Ishikawa (cell line): Measurements from ENCODE around the gene SYP.

Source experiments
- CEBPB ChIP-seq: IDR thresholded peaks from 2 replicates; pipeline ENCODE4 v1.6.1; 2012
- CREB1 ChIP-seq: IDR thresholded peaks from 2 replicates; pipeline ENCODE4 v1.6.1; 2012; ENCODE audit warnings: low read depth
- EGR1 ChIP-seq: IDR thresholded peaks from 2 replicates; pipeline ENCODE4 v1.6.1; 2012
- EP300 ChIP-seq: IDR thresholded peaks from 2 replicates; pipeline ENCODE4 v1.6.1; 2012; ENCODE audit warnings: borderline replicate concordance
- FOXM1 ChIP-seq: IDR thresholded peaks from 2 replicates; pipeline ENCODE4 v1.6.1; 2012; ENCODE audit warnings: low read depth, borderline replicate concordance
- MAX ChIP-seq: IDR thresholded peaks from 2 replicates; pipeline ENCODE4 v1.6.1; 2012
- NFIC ChIP-seq: IDR thresholded peaks from 2 replicates; pipeline ENCODE4 v1.6.1; 2012
- RAD21 ChIP-seq: IDR thresholded peaks from 2 replicates; pipeline ENCODE4 v1.6.1; 2012; ENCODE audit warnings: low read depth
- REST ChIP-seq: IDR thresholded peaks from 2 replicates; pipeline ENCODE4 v1.6.1; 2012; ENCODE audit warnings: low read depth, mild to moderate bottlenecking
- TAF1 ChIP-seq: IDR thresholded peaks from 2 replicates; pipeline ENCODE4 v1.6.1; 2012; ENCODE audit warnings: low read depth, mild to moderate bottlenecking
- TCF12 ChIP-seq: IDR thresholded peaks from 2 replicates; pipeline ENCODE4 v1.6.1; 2012; ENCODE audit warnings: low read depth
- TEAD4 ChIP-seq: IDR thresholded peaks from 2 replicates; pipeline ENCODE4 v1.6.1; 2012
- USF1 ChIP-seq: IDR thresholded peaks from 2 replicates; pipeline ENCODE4 v1.6.1; 2012
- YY1 ChIP-seq: IDR thresholded peaks from 2 replicates; pipeline ENCODE4 v1.6.1; 2012; ENCODE audit warnings: low read depth
- ZBTB7A ChIP-seq: IDR thresholded peaks from 2 replicates; pipeline ENCODE4 v1.6.1; 2012; ENCODE audit warnings: low read depth

SYP gene

GRCh38 chrX:49231333-49232000 is 31.5 kb upstream of the SYP start:
- TF ChIP-seq TAF1 (no peak), REST (no peak), EP300 (no peak), TEAD4 (no peak), RAD21 (no peak), USF1 (no peak), EGR1 (no peak), ZBTB7A (no peak), CREB1 (no peak), MAX (no peak), NFIC (no peak), YY1 (no peak), TCF12 (no peak), FOXM1 (no peak), CEBPB (no peak)

GRCh38 chrX:49230500-49231232 is 30.7 kb upstream of the SYP start:
- no peak for TF ChIP-seq MAX
- TF ChIP-seq TAF1 = no peak
- TF ChIP-seq CEBPB = no peak
- TF ChIP-seq FOXM1 = no peak
- no peak for TF ChIP-seq EP300
- TF ChIP-seq TEAD4 = no peak
- no peak for TF ChIP-seq USF1
- TF ChIP-seq EGR1 = no peak
- no peak for TF ChIP-seq RAD21
- no peak for TF ChIP-seq NFIC
- TF ChIP-seq CREB1 = no peak
- TF ChIP-seq REST = no peak
- no peak for TF ChIP-seq ZBTB7A
- no peak for TF ChIP-seq YY1
- TF ChIP-seq TCF12 = no peak

- TF ChIP-seq CREB1 (no peak), ZBTB7A (no peak), TAF1 (no peak), TEAD4 (no peak), FOXM1 (no peak), EGR1 (no peak), RAD21 (no peak), YY1 (no peak), MAX (no peak)
These were observed 28.2 kb upstream of the SYP start for GRCh38 chrX:49228185-49228584.

GRCh38 chrX:49227726-49228125 is 27.7 kb upstream of the SYP start:
- no peak for TF ChIP-seq EGR1
- no peak for TF ChIP-seq TAF1

- TF ChIP-seq EP300 (no peak), CREB1 (no peak), MAX (no peak), TAF1 (no peak), YY1 (no peak), ZBTB7A (no peak), RAD21 (no peak), CEBPB (no peak)
These were observed 27.0 kb upstream of the SYP start for GRCh38 chrX:49226946-49227345.
